Pancreas (tissue), 10 donors: Measurements from ENCODE around the gene DMD. TPM values are rescaled to one million over a fixed set of nuclear protein-coding genes. Genes with fewer than 3 reads are reported as not detected.

Experiments used
- ATAC-seq, 4 donors: fragments of 200-7000 bp; cut with Tn5 transposase; one replicate each; pipeline versions ENCODE4 v1.8.0 to v1.9.1; 2020; ENCODE audit warnings: mild to moderate bottlenecking in 4 of 4, moderate library complexity in 4 of 4
- DNase-seq, 6 donors: peaks; one replicate each; pipeline ENCODE4 v3.0.0-alpha.2; 2020
- FAIRE-seq: peaks from 2 replicates; lab custom pipeline; 2012; peaks lifted over from hg19 to GRCh38; lab: Jason Lieb, UNC
- H3K27ac ChIP-seq, 4 donors: fragments of 200-600 bp; sonication (generic); 1 replicate in 3 of 4; 2 replicates in 1 of 4; pipeline versions ENCODE4 v1.5.0 to v1.8.0; 2020
- H3K27me3 ChIP-seq, 4 donors: fragments of 200-600 bp; one replicate each; pipeline ENCODE4 v1.8.0; 2021
- H3K36me3 ChIP-seq, 3 donors: fragments of 200-600 bp; sonication (generic) in 1 of 3; one replicate each; pipeline versions ENCODE4 v1.5.0 to v1.8.0; 2020 to 2021
- H3K4me1 ChIP-seq, 3 donors: fragments of 200-600 bp; one replicate each; pipeline ENCODE4 v1.8.0; 2021
- H3K4me3 ChIP-seq, 4 donors: fragments of 200-600 bp; sonication (generic) in 2 of 4; one replicate each; pipeline versions ENCODE4 v1.5.0 to v1.8.0; 2020 to 2021
- H3K9me3 ChIP-seq, 4 donors: fragments of 200-600 bp; one replicate each; pipeline ENCODE4 v1.8.0; 2021
- CTCF ChIP-seq, 4 donors: fragments of 200-600 bp; sonication (generic) in 3 of 4; IDR thresholded peaks; one replicate each; pipeline versions ENCODE4 v1.5.0 to v1.8.0; 2021; ENCODE audit warnings: antibody characterized with exemption in 4 of 4
- WGBS, 2 donors: extraction: QIAGEN DNeasy Blood & Tissue Kit; methylation state at CpG; one replicate each; pipeline ENCODE4 v1.1.7; 2013; 5-methylcytosine and 5-hydroxymethylcytosine counted together
- intact Hi-C, 3 donors: fragments of 100-400 bp; cut with DNase I; formaldehyde crosslinking; loops; one replicate each; pipeline versions ENCODE4 v1.11.1 to v1.14.2; 2022
- polyA plus RNA-seq, 2 donors: library from polyadenylated mRNA; stranded (reverse); fragments of 200-250 nt; gene quantifications; one replicate each; pipeline ENCODE4 v1.2.3, GENCODE V29; 2013
- total RNA-seq, 6 donors: library from RNA; stranded (reverse); fragmentation: NEBNext Ultra II Directional in 4 of 6; extraction: Animal tissue kit (Norgen Biotek cat#: 25700) in 4 of 6; gene quantifications; one replicate each; pipeline versions ENCODE4 v1.2.1 to v1.2.4, GENCODE V29; 2021 to 2023
- donor health status: healthy with polysubstance abuse.
- donor health status: DM: no; HTN: no; CAD: no; lungs with moderate emphysema.
- donor health status: DM: no; HTN: no; CAD: no.
- donor health status: control.
- donor health status: control.
- donor health status: Bipolar disorder and iron deficiency.
- donor health status: DM: yes; HTN: yes; CAD: no.
- donor health status: DM: no; HTN: no; CAD: no.
- donor health status: DM: no; HTN: no; CAD: no.
- donor health status: DM: yes; HTN: yes; CAD: no.

DMD gene
- total and polyA plus RNA-seq, 8 donors = 9.1 to 46.5 (median 32.1) TPM

DNA sequence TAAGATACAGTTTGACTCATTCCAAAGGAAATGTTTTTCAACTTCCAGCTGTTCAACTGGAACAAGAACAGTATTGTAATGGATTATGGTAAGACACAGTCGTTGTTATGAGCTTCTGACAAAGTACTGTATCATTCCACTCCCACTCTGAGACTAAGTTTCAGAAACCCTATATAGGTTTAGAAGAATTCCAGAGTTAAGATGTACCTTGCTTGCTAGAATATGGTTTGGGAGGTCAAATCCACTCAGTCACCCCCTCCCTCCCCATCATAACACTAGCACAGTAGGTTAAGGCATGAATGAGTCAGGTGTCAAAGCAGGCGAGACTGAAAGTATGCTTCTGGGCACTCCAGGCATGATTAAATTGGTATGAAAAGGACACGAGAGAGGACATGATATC is 339.7 kb downstream of the DMD start:
- 47 to 51% methylated on average over 3 of the region's 3 CpGs for WGBS, 2 donors
- no peak overlapping the region for H3K4me3 ChIP-seq
- no peak for FAIRE-seq
- no peaks in the 10 kb centered on the region for H3K27me3 ChIP-seq
- no peak for TF ChIP-seq CTCF (IDR thresholded peaks at IDR 0.05)
- DNase-seq = no peak
- H3K27ac ChIP-seq = no peak overlapping the region
- intact Hi-C loops = no loop called here
- no peaks in the 10 kb centered on the region for H3K36me3 ChIP-seq
- ATAC-seq = no peak
- H3K4me1 ChIP-seq = no peaks in the 10 kb centered on the region
- no peaks in the 10 kb centered on the region for H3K9me3 ChIP-seq

- DNase-seq (no peak), FAIRE-seq (no peak), ATAC-seq (no peak)
- Histone ChIP-seq H3K4me3 (no peak overlapping the region), H3K36me3 (no peaks in the 10 kb centered on the region), H3K4me1 (no peaks in the 10 kb centered on the region), H3K27ac (no peak overlapping the region), H3K9me3 (no peaks in the 10 kb centered on the region), H3K27me3 (no peaks in the 10 kb centered on the region)
- intact Hi-C loops = no loop called here
- 72 to 82% methylated on average over 6 of the region's 6 CpGs for WGBS, 2 donors
- TF ChIP-seq CTCF (IDR thresholded peaks at IDR 0.05) = no peak
Observed at GRCh38 chrX:32868524-32868895, 342.8 kb downstream of the DMD start.

DNA sequence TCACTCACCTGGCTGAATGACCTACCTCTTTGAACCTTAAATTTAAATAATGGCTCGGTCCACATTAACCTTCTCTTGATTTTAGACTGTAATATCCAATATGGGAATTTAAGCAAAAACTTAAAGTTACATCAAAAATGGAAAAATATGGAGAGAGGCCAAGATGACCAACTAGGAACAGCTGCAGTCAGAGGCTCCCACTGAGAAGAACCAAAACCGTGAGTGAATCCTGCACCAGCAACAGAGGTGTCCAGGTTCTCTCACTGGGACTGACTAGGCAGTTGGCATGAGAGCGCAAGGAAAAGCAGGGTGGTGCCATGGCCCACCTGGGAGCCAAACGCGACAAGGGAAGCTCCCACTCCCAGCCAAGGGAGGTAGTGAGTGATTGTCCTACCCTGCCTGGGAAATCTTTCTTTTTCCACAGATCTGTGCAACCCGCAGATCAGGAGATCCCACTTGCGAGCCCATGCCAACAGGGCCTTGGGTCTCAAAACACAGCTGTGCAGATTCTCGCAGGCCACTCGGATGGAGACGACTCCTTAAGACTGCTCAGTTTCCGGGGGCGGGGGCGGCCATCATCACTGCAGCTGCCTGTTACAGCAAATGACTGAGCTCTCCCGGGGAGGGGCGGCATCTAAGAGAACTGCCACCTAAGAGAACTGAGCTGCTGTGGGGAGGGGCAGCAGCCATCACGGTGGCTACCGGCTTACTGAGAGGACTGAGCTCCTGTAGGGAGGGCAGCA is 343.4 kb downstream of the DMD start:
- no peak for ATAC-seq
- Histone ChIP-seq H3K4me1 (no peaks in the 10 kb centered on the region), H3K27ac (no peak overlapping the region), H3K27me3 (no peaks in the 10 kb centered on the region), H3K4me3 (no peak overlapping the region), H3K9me3 (no peaks in the 10 kb centered on the region), H3K36me3 (no peaks in the 10 kb centered on the region)
- TF ChIP-seq CTCF (IDR thresholded peaks at IDR 0.05) = no peak
- FAIRE-seq = no peak
- intact Hi-C loops = no loop called here
- DNase-seq = no peak
- WGBS, 2 donors = 65 to 76% methylated on average over 17 of the region's 17 CpGs

DNA sequence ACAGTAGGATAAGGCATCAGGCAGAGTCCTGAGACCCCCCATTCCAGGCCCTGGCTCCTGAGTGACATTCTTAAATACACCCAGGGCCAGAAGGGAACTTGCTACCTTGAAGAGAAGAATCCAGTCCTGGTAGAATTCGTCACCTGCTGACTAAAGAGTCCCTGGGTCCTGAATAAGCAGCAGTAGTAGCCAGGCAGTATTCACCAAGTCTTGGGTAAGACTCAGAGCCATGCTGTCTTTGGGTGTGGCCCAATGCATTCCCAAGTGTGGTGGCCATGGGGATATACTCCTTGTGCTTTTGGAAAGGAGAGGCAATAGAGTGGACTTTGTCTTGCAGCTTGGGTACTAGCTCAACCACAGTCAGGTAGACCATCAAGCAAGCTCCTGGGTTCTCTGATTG is 359.1 kb downstream of the DMD start:
- 48 to 49% methylated on average over 1 of the region's 1 CpG for WGBS, 2 donors
- no peak overlapping the region for H3K27ac ChIP-seq
- H3K9me3 ChIP-seq = no peaks in the 10 kb centered on the region
- no peak for DNase-seq
- intact Hi-C loops = no loop called here
- no peaks in the 10 kb centered on the region for H3K36me3 ChIP-seq
- H3K27me3 ChIP-seq = no peaks in the 10 kb centered on the region
- H3K4me1 ChIP-seq = no peaks in the 10 kb centered on the region
- ATAC-seq = no peak
- no peak for FAIRE-seq
- TF ChIP-seq CTCF (IDR thresholded peaks at IDR 0.05) = no peak
- H3K4me3 ChIP-seq = no peak overlapping the region

- Histone ChIP-seq H3K9me3 (no peaks in the 10 kb centered on the region), H3K27me3 (no peaks in the 10 kb centered on the region), H3K4me1 (no peaks in the 10 kb centered on the region), H3K27ac (no peak overlapping the region), H3K36me3 (no peaks in the 10 kb centered on the region), H3K4me3 (no peak overlapping the region)
- TF ChIP-seq CTCF (IDR thresholded peaks at IDR 0.05) = no peak
- ATAC-seq = no peak
- WGBS, 2 donors = 64 to 81% methylated on average over 5 of the region's 5 CpGs
- DNase-seq = no peak
- FAIRE-seq = no peak
- intact Hi-C loops = no loop called here
Observed at GRCh38 chrX:32851556-32851955, 359.8 kb downstream of the DMD start.
